Measurements from ENCODE around the gene GCLM.
"Not testable (repeated sequence)": the region's sequence is repeated elsewhere in the genome, so short reads cannot be mapped to it uniquely, and the experiment has no call there.

Gene GCLM
- total RNA-seq = 44.6 to 82.1 reads per million in 2 experiments

DNA sequence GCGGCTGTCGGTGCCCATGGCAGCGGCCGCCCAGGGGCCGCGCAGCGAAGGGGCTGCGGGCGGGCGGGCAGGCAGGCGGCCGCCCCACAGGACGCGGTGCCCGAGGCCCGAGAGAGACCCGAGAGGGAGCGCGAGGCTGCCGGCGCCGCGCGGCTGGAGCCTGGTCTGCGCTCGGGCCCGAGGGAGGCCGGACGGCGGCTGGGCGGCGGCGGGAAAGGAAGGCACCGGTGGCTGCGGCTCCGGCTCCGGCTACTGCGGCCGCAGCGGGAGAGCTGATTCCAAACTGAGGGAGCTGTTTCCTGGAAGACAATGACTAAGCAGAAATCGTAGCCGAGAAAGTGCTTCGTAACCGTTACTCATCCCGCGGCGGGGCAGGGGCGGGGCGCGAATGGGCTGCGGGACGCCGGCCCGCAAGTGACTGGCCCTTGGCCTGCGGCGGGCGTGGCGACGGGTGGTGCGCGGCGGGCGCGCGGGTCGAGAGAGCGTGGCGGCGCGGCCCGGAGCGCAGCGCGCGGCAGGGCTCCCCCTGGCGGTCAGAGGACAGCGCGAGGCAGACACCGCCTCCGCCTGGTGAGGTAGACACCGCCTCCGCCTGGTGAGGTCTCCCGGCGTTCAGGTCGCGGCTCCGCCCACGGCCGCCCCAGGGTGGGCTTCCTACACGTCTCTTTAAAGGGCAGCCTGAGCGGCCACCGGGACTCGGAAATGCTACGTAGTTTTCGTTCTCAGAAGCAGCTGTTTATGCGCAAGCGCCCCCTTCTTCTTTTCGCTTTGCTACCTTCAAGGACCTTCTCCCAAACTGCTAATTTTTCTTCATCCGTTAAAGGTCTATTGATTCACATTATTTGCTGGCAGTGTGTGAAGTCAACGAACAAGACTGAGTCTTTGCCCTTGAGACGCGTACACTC, at the start of gene GCLM:
Gene GCLM (minus strand): TSS at position 285 of the 905 bp plus-strand sequence. CDS start 267 bp downstream, at position 18.
- DNase-seq (ENCODE audit: low read depth) = peak; percentile 81

DNA sequence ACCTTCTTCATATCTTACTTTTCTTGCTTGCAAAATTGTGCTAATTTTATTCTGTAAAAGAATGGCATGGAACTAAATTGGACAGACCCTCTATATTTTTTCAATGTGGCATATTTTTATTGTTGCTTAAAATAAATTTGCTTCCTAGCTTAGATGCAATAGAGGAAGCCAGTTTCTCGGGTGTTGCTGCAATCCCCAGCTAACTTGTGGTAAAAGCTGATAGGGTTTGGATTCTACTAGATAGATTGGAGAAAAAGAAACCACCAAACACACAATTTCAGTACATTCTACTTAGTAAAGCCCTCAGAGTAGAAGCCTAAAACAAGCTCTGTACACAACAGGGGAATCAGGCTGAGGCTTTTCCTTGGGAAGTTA, 49.5 kb upstream of the GCLM start:
- no peak for DNase-seq (ENCODE audit: low read depth)

- DNase-seq (ENCODE audit: low read depth) = no peak
Observed at GRCh38 chr1:93958032-93958725, 48.9 kb upstream of the GCLM start.

- no peak for DNase-seq (ENCODE audit: low read depth)
Observed at GRCh38 chr1:93955765-93956164, 46.5 kb upstream of the GCLM start.

- DNase-seq (ENCODE audit: low read depth) = not testable (repeated sequence)
Observed at GRCh38 chr1:93947002-93947686, 37.9 kb upstream of the GCLM start.

DNA sequence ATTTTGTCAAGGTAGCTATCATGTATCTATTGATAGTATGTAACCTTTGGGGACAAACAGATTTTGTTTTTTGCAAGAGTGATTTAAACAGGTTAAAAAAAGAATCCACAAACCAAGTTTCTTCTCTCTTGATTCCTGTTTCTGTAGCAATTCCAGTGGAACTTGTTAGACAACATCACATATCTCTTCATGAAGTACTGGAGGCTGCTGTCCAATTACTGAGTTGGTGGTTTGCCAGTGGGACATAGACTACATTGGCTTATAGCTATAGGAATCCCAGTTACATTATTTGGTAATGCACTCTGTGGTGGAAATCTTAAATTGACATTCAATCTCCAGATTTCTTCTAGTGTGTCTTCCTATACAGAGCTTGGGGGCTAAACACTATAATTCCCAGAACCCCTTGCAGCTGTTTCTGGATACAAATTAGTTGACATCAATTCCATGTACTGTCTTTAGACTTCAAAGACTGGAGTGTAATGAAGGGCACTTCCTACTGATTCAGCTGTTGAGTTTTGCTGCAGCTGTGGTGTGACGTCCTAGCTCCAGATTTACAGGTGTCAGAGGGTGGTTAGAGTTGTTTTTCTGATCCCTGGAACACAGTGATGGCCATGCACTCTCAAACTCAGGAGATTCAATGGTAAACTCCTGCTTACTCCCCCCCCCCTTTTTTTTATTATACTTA, 29.4 kb upstream of the GCLM start:
- DNase-seq (ENCODE audit: low read depth) = no peak

DNA sequence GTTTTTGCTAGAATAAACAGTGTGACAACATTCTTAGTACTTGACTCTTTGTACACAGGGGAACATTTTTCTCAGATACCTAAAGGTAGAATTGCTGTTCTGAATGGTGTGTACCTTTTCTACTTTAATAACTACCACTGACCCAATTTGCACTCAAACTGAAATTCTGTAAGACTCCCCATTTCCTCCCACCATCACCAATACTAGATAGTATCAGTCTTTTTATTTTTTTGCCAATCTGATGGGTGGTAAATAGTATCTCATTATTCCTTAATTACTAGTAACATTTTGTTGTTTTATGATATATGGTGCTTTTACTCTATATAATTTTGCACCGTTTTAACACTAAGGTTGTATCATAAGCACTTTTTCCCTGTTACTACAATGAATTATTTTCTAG, 28.8 kb upstream of the GCLM start:
- DNase-seq (ENCODE audit: low read depth) = no peak

- DNase-seq (ENCODE audit: low read depth) = no peak
Observed at GRCh38 chr1:93925206-93925605, 16.0 kb upstream of the GCLM start.

DNA sequence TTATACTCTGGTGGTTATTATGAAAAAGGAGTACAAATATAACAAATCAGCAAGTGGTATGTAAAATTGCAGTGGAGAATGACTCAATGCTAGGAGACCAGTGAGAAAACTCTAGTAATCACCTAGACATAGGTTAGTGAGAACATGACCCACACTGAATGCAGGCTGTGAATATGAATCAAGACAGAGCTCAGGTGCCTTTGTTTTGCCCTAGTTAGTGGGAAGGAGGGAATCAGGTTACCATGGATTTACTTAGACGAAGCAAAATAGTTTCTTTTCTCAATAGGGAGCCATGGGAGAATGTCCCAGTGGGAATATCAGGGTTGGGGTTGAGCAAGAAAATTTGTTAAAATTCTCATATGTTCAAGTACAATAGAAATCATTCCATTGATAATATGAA, 10.6 kb upstream of the GCLM start:
- DNase-seq (ENCODE audit: low read depth) = no peak

DNA sequence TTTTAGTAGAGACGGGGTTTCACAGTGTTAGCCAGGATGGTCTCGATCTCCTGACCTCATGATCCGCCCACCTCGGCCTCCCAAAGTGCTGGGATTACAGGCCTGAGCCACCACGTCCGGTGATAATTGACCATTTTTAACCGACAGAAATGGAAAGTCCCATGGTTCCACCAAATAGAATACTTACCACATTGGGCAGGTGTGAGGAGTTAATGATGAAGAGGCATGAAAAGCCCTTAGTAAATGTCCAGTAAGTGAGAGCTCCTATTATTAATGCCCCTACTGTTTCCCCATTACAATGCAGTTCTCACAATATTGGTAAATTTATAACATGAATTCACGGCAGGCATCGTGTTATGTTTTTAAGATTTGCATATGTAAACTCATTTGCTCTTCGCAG, 8.1 kb upstream of the GCLM start:
- DNase-seq (ENCODE audit: low read depth) = no peak

- not testable (repeated sequence) for DNase-seq (ENCODE audit: low read depth)
Observed at GRCh38 chr1:93910880-93911279, 1.6 kb upstream of the GCLM start.

DNA sequence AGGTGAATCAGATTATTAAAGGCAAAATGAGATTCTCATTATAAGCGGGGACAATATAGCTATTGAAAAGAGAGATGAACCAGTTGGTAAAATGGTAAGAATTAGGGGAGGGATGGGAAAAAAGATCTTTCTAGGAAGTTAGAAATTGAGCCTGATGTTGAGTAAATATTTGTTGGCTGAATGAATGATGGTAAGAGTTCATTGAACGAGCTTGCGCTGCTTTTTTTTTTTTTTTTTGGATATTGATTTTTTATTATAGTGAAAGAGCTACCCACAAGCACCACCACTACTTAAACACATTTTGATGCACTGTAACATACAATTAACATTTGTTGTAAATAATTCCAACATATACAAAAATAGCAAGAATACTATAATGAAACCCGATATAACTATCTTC, 1.1 kb upstream of the GCLM start:
- DNase-seq (ENCODE audit: low read depth) = no peak

DNA sequence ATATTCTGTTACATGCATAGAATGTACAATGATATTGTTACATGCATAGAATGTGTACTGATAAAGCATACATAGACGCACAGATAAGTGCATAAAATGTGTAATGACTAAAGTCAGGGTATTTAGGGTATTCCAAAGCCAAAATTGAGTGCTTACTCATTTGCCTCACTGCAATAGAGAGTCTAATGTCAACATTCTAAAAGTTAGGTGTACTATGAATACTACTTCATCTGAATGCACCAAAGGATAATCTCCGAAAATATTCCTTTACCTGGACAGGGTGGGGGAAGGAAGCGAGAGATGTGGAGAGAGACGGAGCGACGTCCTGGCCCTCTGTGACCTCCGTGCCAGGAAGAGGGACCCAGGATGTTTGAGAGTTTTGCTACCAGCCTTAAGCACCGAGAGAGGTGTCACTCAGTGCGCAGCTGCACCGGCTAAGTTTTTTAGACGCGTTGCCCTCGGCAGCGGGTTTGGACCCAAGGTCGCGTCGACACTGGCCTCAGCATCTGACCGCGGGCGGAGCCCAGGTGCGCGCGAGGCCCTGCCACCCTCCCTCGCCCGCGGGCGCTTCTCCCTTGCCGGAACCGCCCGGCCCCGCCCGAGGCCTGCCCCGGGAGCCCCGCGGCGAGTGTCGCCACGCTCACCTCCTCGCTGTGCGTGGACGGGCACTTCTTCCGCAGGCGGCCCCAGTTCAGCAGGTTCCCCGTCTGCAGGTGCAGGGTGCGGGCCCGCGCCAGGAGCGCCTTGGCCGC, 660 bp downstream of the GCLM start:
- peak; percentile 20 for DNase-seq (ENCODE audit: low read depth)

DNA sequence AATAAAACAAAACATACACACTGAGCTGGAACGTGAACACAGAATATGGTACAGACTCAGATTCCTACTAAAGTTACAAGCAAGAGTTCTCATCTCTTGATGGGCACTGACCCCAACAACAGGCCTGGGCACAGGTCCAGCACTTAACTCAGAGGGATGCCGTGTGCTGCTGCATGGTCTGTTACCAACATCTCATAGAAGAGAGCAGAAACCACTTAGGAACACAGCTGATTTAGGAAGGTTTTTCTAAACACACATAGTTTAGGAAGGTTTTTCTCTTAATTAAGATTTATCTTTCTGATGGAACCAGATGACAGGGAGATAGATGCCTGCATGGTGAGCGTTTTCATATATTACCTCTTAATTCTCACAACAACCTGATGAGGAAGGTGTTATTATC, 1.5 kb downstream of the GCLM start:
- DNase-seq (ENCODE audit: low read depth) = no peak

- DNase-seq (ENCODE audit: low read depth) = no peak
Observed at GRCh38 chr1:93906480-93906879, 2.8 kb downstream of the GCLM start.

DNA sequence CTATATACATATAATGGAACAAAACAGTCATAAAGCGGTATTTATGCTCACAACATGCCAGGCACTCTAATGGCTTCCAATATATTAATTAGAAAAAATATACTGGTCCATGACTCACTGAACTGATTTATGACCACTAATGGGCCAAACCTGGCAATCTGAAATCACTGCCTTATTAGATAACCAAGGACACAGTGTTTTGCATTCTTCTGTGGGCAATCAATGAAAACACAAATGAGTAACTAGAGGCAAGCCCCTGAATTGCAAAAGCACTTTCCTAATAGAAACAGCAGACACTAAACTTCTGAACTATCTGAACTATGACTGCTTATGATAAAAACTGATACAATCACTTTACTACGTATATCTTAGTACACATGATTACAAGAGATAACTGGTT, 3.5 kb downstream of the GCLM start:
- no peak for DNase-seq (ENCODE audit: low read depth)

DNA sequence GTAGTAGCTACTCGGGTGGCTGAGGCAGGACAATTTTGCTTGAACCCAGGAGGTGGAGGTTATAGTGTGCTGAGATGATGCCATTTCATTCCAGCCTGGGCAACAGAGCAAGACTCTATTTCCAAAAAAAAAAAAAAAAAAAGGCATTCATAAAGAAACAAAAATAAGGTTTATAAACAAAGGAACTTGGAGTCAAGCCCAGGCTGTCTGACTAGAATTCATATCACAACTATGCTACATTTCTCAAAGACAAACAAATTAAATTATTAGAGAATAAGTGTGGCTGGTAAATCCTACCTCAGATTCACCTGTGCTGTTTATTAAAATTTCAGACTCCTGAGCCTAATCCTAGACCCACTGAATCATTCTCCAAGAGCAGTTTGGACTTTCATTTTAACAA, 4.2 kb downstream of the GCLM start:
- no peak for DNase-seq (ENCODE audit: low read depth)

GRCh38 chr1:93904228-93904627, 5.0 kb downstream of the GCLM start:
- no peak for DNase-seq (ENCODE audit: low read depth)

DNA sequence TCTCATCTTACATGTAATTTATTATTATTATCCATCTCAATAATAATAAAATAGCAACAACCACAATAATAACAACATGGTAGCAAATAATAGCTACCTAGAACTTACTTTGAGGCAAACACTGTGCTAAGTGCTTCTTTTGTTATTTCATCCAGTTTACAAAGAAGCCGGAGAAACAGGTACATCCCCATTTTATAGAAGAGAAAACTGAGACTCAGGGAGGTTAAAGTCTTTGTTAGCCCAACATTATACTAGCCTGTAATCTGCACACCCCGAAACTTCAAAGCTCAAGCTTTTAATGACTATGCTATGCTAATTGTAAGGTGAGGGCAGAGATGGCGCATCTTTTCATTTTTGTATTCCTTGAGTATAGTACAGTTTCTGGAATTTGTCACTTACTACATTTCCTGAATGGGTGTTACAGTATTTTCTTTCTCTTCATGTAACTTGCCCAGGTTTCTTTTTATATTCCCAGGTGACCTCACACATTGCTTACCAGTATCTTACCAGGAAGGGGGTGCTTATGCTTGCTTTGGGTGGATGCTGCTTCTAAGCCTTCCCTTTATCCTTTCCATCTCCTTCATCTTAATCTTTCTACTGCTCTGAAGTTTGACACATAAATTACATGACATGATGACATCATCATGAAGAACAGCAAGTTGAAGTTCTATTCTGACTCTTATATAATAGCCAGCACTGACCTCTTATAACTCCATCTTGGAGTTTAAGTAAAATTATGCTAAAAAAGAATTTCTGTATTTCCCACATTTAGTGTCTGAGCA, 8.3 kb downstream of the GCLM start:
- DNase-seq (ENCODE audit: low read depth) = no peak

- DNase-seq (ENCODE audit: low read depth) = no peak
Observed at GRCh38 chr1:93899543-93900207, 9.6 kb downstream of the GCLM start.

Data from T follicular helper cell (primary cell).